Coronary artery (tissue), 2 donors: ENCODE measurements around the gene SPEM2.

Source experiments
- DNase-seq: peaks from one replicate; pipeline ENCODE4 v3.0.0-alpha.2; 2017; ENCODE audit warnings: low spot score
- H3K27ac ChIP-seq, 2 donors: fragments of 200-600 bp; sonication (generic); one replicate each; pipeline ENCODE4 v1.5.1; 2016 to 2019
- H3K4me3 ChIP-seq: fragments of 200-600 bp; sonication (generic); 2 replicates; pipeline ENCODE4 v1.5.1; 2016; ENCODE audit warnings: mild to moderate bottlenecking, moderate library complexity
- CTCF ChIP-seq: fragments of 200-600 bp; sonication (generic); IDR thresholded peaks from one replicate; pipeline ENCODE4 v1.5.1; 2019; ENCODE audit warnings: antibody characterized with exemption

The SPEM2 gene

GRCh38 chr17:7476494-7476893, 51.1 kb downstream of the SPEM2 start:
- H3K4me3 ChIP-seq: peak overlapping the region; percentile 96
- TF ChIP-seq CTCF: no peak
- peak overlapping the region; percentile 33 to 100 for H3K27ac ChIP-seq
- no peak for DNase-seq

GRCh38 chr17:7476951-7477350, 51.5 kb downstream of the SPEM2 start:
- H3K27ac ChIP-seq: peak overlapping the region; percentile 99 to 100
- TF ChIP-seq CTCF: no peak
- no peak for DNase-seq
- H3K4me3 ChIP-seq: peak overlapping the region; percentile 96
